HG02943 (cell line): Measurements from ENCODE around the gene SPON1.

Experiments used
- ATAC-seq: cut with Tn5 transposase; IDR thresholded peaks from one replicate; pipeline ENCODE4 v1.9.1; 2021; ENCODE audit warnings: mild to moderate bottlenecking, low read depth, moderate library complexity; ENCODE audit not compliant: unreplicated experiment

Gene SPON1

GRCh38 chr11:13942971-13943381, 19.5 kb upstream of the SPON1 start:
- no peak for ATAC-seq

GRCh38 chr11:13944016-13944415, 18.5 kb upstream of the SPON1 start:
- no peak for ATAC-seq

DNA sequence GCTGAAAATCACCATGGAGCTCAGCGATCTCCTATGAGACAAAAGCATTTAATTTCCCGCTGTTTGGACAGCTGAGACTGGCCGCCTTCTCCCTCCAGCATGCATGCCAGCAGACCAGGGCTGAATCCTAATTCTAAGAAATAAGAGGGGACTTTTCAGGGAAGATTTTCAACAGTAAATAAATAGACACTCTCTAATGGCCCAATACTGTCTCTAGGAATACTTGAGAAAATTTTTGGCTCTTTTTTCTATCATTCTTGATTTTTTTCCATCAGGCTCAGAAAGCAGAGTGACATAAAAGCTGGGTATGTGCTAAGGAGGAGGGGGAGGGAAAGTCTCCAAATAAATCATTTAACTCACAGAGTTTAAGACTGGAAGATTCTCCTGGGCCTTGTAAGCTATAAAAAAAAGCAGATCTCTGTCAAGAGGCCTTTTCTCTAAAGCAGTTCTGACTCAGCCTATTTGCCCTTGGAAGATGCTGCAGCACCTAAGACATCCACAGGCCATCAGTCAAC, 17.6 kb upstream of the SPON1 start:
- no peak for ATAC-seq

GRCh38 chr11:13947379-13947778, 15.1 kb upstream of the SPON1 start:
- no peak for ATAC-seq

DNA sequence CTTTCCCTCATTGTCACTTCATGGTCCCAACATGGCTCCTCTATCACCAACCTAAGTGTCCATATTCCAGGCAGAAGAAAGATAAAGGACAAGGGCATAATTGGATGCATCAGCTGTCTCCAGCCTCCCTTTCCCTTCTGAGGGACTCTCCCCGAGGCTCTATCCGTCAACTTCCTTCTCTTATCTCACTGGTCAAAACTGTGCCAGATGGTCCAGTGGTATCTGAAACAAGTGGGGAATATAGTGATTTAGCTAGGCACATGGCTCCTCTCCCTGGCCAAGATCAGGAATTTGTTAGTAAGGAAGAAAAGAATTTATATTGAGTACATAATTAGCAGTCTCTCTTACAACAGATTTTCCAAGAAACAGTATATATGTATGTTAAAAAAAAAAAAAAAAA, 12.6 kb upstream of the SPON1 start:
- ATAC-seq = no peak

DNA sequence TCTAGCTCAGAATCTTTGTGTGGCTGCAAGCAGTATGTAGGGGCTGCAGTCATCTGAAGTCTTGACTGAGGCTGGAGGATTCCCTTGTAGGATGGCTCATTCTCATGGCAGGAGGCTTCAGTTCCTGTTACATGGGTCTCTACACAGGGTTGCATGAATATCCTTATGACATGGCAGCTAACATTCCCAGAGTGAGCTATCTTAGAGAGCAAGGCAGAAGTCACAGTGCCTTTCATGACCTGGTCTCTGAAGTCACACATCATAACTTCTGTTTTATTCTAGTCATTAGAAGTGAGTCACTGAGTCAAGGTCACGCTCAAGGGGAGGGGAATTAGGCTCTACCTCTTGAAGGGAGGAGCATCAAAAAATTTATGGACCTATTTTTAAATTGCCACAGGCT, 10.3 kb upstream of the SPON1 start:
- no peak for ATAC-seq

GRCh38 chr11:13952668-13953067, 9.9 kb upstream of the SPON1 start:
- ATAC-seq = no peak

DNA sequence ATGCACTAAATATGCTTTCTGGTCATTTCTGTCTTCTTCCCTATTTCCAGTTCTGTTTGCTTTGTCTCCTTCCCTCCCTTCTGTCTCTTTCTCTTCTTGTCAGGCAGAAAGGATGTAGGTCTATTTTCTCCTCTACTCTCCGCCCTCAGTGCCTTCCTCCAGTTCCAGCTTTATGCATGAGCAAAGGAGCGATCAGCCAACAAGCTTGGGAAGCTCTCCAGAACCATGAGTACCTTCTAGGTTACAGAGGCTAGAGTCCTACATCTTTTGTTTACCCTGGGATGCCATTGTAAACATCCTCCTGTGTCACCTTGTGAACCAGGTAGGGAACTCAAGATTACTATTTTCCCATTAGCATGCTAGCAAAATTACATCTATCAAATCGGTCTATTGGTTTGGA, 7.9 kb upstream of the SPON1 start:
- no peak for ATAC-seq

DNA sequence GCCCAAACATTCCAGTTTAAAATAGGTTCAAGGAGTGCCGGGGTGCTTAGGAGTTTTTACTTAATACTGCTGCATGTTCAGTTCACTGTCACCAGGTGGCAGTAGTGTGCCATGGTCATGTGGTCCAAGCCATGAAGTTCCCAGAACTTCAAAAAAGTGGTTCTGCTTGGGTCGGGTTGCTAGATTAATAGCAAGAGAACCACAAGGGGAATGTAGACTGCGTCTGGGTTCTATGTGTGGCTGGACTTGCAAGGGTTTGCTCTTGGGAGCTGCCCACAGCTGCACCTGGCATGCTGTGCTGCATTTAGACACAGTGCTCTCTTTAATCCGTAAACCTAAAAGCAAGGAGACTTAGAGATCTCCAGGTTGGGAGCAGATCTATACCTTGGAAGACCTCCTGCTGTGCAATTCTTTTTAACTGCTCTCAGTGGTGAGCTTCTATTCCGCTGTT, 6.5 kb upstream of the SPON1 start:
- ATAC-seq = no peak

- ATAC-seq = no peak
Observed at GRCh38 chr11:13956988-13957387, 5.5 kb upstream of the SPON1 start.

DNA sequence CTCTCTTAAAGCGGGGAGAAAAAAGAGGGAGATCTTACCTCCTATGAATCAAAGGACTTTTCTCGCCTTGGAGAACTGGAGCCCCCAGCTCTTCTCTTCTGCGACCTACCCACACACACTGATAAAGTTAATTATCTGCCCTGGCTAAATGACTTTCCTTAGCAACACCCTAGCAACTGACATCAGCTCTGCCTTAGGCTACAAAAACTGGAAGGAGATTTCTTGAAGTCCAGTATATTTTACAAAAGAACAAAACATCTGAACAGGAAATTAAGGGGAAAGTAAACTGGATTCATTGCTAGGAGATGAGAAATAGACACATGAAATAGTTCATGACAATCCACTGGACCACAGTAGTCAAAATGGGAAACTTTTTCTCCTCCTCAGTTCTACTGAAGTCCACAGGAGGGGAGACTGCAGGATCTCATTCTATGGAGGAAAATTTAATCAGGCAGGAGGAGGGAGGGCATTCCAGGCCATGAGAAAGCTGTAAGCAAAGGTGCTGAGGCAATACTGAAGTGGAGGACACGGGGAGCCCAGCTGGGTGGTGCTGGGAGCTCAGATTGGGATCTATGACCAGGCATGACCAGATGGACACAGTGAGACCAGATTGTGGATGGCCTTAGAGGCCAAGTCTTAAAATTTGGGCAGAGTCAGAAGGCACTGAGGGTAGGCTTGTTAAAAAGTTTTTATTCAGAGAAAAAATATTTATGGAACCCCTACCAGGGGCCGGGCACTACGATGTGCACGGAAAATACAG, 3.7 kb upstream of the SPON1 start:
- ATAC-seq = no peak

- no peak for ATAC-seq
Observed at GRCh38 chr11:13962198-13962561, 343 bp upstream of the SPON1 start.

DNA sequence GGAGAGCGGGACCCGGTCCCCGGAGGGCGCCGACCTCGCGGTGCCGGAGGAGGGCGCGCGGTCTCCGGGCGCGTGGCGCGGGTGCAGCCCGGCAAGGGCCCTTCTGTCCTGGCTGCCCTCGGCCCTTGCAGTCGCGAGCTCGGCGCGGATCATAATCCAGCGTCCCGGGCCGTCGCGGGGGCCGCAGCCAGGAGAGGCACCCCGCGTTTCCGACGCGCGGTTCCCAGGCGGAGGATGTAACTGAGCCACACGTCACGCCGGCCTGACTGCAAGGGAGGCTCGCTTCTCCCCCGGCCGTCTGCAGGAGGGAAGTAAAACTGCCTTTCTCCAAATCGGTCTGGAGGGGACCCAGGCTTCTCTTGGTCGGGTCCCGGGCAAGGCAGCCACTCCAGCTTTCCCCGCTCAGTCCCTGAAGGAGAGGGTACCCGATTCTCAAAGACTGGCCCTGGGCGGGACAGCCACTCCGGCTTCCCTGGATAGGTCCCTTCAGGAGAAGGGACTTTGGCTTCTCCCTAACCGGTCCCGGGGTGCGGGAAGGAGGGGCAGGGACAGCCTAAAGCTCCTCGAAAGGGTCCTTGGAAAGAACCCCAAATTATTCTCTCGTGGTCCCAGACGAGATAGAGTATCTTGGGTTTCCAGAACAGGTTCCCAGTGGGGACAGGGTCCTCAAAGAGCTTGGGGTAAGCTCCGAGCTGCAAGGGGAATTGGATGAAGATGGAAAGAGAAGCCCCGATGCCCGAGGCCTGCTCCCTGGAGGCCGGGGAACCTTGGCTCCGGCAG, 836 bp downstream of the SPON1 start:
- no peak for ATAC-seq

GRCh38 chr11:13963949-13964770, 1.6 kb downstream of the SPON1 start:
- ATAC-seq = no peak

DNA sequence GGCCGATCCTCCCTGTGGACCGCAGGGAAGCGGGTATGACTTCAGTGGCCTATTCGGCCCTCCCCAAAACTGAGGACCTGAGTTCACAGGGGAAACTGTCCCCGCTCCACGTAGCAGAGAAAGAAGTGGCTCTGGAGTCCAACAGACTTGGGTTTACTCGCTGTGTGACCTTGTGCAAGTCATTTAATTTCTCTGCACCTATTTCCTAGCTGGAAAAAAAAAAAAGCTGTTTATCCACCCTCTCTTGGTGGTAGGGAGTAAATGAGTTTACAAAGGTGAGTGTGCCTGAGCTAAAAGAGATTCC, 2.2 kb downstream of the SPON1 start:
- ATAC-seq = no peak

GRCh38 chr11:13965337-13965736, 2.8 kb downstream of the SPON1 start:
- no peak for ATAC-seq

DNA sequence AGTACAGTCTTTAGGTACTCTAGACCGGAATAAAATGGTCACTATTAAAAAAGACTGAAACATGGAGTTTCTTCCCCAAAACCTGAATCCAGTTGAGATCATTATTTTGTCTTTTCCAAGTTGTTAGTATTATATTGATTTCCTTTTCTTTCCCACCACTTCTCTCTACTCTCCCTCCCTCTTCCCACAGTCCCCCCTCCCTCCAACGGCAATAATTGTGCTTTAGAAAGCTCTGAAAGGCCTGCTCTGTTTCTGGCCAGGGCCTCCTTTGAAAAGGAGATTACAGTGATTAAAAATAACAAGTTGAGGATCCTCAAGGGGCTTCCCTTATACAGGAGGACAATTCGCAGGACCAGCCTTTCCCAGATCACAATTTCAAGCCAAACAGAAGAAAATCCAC, 3.5 kb downstream of the SPON1 start:
- no peak for ATAC-seq

DNA sequence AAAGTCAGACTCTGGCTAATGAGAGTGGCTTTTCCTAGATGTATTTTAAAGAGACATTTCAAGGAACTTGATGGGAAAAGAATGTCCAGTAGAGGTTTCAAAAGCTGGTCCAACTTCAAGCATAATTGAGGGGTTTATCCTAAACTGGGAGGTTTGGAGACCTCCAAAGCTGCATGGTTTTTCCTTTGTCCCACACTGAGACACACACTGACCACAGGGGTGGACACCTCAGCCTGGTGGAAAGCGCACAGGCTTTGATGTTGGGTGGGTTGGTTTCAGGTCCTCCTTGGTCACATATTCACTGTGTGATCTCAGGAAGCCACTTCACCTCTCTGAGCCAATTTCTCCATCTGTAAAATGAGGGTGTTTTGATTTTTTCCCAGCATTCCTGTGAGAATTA, 4.0 kb downstream of the SPON1 start:
- ATAC-seq = no peak

DNA sequence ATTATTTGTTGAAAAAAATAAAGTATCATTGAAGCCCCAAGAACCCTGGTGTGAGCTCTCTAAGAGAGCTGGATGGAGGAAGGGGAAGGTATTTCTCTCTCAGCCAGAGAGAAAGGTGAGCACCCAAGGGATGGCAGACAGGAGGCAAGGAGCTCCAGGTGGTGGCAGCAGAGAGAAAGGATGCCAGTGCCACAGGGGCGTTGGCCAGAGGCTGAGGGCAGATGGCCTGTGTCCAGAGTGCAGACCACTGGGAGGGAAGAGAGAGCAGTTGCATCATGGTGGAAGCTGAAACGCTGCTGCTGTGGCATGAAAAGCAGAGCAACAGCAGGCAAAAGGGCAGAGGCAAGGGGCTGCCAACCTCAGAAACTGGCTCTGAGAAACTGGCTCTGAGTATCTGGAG, 8.5 kb downstream of the SPON1 start:
- no peak for ATAC-seq

DNA sequence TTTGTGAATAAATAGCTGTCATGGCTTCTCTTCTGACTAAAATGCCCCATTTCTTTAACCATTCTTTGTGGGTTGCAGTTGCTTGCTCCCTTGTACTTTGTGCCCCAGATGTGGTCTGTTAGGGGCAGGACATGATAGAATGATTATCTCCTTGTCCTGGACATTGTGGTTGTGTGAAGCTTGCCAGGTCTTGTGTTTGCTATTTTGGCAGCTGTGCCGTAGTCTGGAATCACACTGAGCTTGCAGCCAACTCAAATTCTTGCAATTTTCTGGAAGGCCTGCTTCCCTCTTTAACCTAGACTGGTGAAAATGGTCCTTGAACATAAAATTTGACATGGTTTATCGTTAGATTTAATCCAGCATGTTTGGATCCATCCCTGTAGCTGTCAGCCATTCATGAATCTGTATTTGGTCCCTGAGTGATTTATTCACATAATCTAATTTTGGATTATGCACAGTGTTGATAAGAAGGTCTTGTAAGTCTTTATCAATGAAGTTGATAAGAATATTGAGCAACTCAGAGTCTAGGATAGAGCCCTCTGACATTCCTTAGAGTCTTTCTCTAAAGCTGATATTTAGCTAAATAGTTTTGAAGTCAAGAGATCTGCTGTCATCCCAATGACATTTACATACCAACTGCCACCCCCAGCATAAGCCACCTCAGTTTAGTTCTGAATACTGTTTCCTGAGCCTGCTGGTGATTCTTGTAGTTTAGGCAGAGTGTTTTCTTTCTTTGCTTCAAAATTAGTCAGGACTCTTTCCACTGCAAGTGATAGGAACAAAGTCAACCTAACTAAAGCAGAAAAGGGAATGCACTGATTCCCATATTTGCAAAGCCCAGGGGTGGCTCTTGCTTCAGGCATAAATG, 9.8 kb downstream of the SPON1 start:
- no peak for ATAC-seq
